ELR (cell line): ENCODE measurements around the gene SLC7A7.
"Not testable (repeated sequence)": the region's sequence is repeated elsewhere in the genome, so short reads cannot be mapped to it uniquely, and the experiment has no call there.

Experiments
- DNase-seq: peaks from one replicate; pipeline ENCODE4 v3.0.0-alpha.2; 2015; ENCODE audit warnings: low read depth

SLC7A7 gene

DNA sequence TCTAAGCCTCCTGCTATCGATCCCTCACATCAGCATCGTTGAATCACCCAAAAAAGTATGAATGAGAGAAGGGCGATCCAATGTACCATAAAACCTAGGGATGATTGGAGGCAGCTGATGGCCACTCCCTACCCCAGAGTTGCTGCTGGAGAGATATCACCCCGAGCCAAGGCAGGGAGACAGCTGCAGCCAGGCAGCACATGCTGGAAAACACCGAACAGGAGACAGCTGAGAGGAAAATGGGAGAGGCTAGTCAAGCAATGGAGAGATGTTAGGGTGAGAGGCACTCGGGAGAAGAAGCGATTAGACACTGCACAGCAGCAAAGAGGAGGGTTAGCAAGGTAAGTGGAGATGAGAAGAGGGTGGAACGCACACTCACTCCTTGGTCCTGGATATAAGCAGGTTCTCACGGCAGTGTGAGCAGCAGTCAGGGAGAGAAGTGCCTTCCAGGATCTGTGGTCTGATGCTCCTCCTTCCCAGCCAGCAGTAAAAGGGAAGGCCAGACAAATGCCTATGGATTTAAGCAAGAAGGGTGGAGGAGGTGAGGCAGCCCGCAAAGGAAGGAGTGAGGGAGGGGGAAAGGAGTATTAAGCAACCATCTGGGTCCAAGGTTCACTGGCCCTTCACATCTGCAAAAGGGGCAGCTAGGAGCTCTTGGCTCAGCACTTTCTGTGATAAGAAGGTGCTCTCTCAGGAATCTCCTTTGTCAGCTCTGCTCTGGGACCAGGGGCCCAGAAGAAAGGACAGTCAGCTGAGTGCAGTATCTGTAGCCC is at the start of gene SLC7A7:
SLC7A7 (minus strand) TSS at position 495 of the 773 bp plus-strand sequence. CDS start 2,037 bp downstream, outside the sequence.
- no peak for DNase-seq

DNA sequence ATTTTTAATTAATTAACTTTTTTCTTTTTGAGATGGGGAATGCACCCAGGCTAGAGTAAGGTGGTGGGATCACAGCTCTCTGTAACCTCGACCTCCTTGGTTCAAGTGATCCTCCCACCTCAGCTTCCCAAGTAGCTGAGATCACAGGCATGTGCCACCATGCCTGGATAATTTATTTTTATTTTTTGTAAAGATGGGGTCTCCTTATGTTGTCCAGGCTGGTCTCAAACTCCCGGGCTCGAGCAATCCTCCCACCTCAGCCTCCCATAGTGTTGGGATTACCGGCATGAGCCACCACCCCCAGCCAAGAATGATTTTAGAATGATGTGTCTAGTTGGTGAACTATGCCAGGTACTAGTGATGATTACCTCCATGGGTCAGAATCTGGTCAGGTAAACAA is 49.7 kb upstream of the SLC7A7 start:
- DNase-seq, result no peak

DNA sequence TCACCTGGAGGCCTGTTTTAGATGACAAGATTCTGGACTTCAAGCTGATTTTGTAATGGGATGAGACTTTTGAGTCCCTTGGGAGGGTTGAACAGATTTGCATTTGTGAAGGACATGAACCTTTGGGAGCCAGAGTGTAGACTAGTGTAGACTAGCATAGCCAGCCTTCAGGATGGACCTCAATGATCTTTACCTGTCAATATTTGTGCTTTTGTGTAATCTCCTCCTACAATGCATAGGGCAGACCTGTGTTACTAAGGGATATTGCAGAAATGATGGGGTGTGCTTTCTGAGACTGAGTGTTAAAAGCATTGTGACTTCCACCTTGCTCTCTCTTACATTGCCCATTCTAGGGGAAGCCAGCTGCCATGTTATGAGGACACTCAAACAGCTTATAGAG is 46.4 kb upstream of the SLC7A7 start:
- no peak for DNase-seq

DNA sequence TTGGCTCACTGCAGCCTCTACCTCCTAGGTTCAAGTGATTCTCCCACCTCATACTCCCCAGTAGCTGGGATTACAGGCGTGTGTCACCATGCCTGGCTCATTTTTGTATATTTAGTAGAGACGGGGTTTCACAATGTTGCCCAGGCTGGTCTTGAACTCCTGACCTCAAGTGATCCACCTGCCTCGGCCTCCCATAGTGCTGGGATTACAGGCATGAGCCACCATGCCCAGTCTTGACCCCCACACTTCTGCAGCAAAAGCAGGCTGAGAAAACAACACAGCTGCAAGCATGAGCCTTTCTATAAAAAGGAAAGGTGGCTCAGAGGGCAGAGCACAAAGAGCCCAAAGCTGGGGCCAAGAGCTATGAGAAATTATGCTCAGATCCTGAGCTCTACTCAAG is 45.1 kb upstream of the SLC7A7 start:
- DNase-seq, result not testable (repeated sequence)

DNA sequence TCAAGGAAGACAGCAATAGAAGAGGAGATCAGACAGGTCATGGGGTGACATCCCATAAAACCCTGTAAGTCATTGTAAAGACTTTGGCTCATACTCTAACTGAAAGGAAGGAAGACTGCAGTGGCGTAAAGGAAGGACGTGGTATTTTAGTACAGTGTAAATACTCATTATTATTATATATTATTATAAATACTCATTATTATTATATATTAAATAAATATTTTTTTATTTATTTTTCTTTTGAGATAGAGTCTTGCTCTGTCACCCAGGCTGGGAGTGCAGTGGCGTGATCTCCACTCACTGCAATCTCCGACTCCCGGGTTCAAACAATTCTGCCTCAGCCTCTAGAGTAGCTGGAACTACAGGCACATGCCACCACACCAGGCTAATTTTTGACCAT is 41.2 kb upstream of the SLC7A7 start:
- DNase-seq, result no peak

DNA sequence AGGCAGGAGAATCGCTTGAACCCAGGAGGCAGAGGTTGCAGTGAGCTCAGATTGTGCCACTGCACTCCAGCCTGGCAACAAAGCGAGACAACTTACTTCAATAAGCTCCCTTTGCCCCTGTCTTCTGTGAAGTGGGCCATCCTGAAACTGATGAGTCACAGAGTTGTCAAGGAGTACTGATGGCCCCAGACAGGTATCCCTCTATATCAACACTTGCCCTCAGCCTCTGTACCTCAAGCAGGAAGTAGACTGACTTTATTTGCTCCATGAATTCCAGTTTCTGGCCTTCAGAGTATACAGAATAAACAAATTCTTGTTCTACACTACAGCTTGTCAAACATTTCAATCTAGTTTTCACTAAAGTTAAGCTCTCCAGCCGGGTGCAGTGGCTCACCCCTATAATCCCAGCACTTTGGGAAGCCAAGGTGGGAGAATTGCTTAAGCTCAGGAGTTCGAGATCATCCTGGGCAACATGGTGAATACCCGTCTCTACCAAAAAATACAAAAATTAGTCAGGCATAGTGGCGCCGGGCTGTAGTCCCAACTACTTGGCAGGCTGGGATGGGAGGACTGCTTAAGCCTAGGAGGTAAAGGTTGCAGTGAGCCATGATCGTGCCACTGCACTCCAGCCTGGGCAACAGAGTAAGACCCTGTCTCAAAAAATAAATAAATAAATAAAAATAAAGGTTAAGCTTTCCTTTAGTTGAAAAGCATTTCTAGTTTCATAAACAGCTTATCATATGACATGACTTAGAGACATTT is 39.9 kb upstream of the SLC7A7 start:
- DNase-seq, result no peak

DNA sequence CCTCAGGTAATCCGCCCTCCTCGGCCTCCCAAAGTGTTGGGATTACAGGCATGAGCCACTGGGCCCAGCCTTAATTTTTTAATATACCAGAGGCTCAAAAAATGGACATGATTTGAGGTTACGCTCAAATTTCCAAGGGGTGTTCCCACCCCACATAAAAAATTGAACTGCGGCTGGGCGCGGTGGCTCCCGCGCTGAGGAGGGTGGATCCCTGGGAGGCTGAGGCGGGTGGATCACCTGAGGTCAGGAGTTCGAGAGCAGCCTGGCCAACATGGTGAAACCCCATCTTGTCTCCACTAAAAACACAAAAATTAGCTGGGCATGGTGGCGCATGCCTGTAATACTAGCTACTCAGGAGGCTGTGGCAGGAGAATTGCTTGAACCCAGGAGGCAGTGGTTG is 39.1 kb upstream of the SLC7A7 start:
- DNase-seq, result not testable (repeated sequence)

DNA sequence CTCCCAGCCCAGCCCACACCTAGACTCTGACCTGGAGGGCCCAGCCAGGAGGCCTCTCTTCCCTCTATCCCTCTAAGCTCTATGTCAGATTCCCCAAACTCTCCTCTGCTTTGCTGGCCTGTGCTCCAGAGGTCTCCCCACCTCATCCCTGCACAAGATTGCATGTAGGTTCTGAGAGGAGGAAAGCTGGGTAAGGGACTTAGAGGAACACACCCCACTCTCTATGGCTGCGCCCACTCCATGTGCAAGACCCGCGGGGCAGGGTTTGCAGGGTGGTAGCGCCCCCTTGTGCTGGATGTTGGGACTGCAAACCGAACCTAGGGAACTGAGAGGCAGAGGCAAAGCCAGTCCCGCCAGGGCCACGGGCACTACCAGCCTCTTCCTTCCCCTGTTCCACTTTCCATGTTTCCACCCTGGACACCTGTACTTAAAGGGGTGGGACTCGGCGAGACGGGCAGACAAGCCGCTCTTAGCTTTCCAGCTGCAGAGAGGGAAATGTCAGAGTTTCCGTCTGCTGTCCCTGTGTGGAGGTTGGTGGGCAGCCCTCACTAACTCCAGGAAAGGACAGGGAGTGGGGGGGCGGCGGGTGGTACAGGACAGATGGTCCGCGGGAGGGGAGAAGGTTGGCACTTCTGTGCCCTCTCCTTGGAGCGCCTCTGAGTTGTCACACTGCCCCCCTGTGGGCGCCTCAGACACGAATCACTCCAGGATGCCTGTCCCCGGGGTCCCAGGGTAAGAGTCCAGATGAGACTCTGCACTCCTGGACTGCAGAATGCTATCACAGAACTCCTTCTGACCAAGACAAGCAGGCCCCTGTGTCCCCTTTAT is 37.9 kb upstream of the SLC7A7 start:
- peak; percentile 87 for DNase-seq

DNA sequence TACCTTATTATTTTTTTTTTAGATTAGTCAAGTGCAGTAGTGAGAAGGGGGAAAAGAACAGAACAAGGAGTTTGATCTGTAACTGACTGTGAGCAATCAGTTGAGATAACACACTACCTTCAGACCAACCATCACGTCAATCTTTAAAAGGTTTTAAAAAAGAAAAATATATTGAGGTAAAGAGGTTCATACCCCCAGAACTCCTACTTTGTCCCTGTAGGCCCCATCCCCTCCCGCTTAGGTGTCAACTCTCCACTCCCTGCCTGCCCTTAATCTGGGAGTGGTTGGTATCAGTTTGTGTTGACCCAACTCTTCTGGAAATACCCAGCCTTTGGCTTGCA is 37.3 kb upstream of the SLC7A7 start:
- no peak for DNase-seq

DNA sequence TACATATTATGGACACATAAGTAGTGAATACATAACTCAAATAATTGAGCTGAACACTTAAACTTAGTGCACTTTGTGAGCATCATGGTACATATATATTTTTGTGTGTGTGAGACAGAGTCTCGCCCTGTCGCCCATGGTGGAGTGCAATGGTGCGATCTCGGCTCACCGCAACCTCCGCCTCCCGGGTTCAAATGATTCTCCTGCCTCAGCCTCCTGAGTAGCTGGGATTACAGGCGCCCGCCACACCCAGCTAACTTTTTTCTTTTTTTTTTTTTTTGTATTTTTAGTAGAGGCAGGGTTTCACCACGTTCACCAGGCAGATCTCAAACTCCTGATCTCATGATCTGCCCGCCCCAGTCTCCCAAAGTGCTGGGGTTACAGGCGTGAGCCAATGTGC is 36.9 kb upstream of the SLC7A7 start:
- DNase-seq, result not testable (repeated sequence)

DNA sequence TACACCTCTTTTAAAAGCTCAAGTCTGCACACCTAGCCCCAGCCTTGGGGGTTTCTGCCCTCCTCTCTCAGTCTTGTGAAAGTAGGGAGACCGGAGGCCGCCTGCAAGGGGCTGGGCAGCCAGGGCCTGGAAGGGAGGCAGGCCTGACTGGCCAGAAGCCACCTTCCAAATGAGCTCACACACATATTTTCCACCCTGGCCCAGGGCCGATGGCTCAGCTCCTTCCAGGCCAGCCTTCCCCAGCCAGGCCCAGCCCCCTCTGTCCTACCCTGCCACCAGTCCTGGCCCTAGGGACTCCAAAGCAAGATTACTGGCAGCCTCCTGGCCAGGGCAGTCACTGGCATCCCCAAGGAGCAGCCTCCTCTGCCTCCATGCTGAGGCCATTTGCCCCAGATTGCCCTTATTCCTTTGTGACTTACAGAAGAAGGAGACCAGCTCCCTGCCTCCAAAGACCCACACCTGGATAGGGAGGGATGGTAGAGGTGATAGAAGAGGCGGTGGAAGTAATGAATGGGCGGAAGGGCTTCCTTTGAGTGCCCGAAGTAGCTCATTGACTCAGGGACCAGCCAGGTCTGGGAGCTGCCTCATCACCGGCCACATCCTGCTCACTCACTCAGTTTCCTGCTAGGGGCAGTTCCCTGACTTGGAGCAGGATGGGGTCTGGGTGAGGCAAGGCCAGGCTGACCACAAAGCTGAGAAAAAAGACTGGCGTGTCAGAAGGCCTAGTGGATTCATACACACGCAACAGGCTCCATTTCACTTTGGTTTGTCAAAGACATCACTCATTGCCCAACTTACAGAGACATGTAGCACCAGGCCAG is 35.9 kb upstream of the SLC7A7 start:
- DNase-seq, result peak; percentile 99

DNA sequence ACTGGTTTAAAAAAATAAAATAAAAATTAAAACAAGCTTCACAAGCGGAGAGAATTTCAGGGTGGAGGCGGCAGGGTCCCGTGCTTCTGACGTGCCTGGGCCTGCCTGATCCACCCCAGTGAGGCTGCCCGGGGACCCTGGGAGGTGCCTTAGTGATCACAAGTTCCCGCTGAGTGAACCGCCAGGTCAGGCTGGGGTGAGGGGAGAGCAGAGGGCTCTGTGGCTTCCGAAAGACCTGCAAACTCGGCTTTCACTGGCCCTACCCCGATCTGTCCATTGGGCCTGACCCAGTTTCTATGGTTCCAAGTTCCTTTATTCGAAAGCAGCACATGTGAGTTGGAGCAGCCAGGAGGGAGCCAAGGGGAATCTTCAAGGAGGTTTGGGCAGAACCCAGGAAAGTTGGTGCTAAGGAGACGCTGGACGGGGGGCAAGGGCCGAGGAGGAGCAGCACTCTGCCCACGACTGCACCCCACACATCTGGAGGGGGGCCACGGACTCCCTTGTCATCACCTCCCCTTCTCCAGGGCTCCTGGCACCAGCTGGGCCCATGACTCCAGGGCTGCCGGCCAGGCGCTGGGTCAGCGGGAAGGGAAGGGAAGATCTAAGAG is 34.1 kb upstream of the SLC7A7 start:
- DNase-seq, result no peak

DNA sequence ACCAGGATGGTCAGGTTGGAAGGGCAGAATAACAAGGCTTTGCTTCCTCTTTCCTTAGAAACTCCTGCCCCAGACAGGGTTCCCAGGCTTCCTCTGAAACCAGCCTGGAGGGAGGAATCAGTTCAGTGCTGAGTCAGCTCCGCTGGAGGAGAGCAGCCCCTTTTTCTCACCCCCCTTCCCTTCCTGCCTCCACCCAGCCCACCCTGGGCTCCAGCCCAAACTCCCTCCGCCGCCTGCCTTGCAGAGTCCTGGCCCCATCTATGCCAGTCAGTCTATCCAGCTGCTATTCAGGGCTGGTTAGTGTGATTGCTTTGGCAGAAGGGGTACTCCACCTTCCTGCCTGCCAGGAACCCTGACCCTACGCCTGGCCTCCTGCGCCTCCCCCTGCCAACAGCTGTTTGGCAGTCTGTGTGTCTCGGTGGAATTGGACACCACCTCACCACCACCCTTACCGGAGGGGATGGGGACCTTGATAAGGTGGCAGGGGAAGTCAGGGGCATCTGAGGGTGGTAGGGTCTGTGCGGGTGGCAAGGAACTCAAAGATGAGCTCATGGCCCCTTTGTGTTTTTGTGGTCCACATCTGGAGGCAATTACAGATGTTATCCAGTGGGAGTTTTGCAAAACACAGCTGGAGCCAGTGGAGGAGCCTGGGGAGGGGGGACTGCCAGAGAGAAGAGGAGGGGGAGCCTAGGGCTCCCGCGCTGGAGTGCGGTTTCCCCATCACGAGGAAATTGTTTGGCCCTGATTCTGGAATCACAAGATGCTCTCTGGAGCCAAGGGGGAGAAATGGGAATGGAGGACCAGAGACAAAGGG is 33.3 kb upstream of the SLC7A7 start:
- peak; percentile 77 for DNase-seq

DNA sequence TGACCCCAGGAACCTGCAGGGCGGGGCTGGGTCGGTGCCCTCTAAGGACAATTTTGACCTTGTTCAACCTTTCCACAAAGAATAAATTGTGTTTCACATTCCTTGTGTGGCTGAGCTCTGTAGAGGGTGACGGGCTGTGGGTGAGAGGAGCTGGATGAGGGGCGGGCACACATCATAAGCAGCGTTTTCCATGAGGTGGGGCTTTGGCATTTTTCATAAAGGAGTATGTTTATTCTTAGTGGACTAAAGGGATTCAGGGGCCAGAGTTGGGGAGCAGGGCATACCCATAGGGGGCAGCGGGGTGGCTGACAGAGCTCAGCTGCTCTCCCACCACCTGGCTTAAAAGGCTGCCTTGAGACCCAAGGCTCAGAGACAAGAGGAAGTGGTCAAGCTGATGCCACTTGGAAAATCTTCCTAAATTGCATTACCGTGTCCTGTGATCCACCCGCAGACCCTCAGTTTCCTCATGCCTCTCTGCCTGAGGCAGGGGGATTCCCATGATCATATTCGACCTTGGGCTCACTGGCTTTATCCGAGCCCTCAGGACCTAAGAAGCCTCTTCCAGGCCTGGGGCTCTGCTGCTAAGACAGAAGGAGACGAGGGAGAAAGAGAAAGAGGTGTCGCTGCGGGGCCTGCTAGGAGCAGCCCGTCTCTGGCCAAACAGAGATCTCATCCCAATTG is 32.6 kb upstream of the SLC7A7 start:
- peak; percentile 80 for DNase-seq

DNA sequence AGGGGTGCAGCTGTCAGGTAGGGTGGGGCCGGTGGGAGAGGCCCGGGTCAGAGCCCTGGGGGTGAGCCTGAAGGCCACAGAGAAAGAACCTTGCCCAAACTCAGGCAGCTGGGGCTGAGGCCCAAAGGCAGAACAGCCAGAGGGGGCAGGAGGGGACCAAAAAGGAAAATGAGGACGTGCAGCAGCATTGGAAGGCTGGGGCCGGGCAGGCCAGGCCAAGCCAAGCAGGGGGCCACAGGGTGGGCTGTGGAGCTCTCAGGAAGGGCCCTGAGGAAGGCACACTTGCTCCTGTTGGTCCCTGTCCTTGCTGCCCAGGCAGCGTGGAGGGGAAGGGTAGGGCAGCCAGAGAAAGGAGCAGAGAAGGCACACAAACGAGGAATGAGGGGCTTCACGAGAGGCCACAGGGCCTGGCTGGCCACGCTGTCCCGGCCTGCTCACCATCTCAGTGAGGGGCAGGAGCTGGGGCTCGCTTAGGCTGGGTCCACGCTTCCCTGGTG is 31.6 kb upstream of the SLC7A7 start:
- DNase-seq, result no peak

DNA sequence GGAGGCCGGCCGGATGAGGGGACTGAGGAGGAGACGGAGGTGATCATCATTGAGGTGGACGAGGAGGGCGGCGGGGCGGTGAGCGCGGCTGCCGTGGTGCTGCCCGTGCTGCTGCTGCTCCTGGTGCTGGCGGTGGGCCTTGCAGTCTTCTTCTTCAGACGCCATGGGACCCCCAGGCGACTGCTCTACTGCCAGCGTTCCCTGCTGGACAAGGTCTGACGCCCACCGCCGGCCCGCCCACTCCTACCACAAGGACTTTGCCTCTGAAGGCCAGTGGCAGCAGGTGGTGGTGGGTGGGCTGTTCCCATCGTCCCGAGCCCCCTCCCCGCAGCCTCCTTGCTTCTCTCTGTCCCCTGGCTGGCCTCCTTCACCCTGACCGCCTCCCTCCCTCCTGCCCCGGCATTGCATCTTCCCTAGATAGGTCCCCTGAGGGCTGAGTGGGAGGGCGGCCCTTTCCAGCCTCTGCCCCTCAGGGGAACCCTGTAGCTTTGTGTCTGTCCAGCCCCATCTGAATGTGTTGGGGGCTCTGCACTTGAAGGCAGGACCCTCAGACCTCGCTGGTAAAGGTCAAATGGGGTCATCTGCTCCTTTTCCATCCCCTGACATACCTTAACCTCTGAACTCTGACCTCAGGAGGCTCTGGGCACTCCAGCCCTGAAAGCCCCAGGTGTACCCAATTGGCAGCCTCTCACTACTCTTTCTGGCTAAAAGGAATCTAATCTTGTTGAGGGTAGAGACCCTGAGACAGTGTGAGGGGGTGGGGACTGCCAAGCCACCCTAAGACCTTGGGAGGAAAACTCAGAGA is 30.8 kb upstream of the SLC7A7 start:
- DNase-seq, result no peak

DNA sequence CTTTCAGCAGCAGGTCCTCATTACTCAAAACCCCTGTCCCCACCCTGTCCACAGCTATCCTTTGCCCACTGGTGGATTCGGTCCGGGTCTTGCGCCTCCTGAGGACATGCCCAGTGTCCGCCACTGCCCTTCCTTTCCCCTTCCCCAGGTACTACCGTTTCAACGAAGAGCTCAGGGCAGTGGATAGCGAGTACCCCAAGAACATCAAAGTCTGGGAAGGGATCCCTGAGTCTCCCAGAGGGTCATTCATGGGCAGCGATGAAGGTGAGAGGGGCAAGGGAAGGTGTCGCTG is 29.8 kb upstream of the SLC7A7 start:
- DNase-seq, result no peak

DNA sequence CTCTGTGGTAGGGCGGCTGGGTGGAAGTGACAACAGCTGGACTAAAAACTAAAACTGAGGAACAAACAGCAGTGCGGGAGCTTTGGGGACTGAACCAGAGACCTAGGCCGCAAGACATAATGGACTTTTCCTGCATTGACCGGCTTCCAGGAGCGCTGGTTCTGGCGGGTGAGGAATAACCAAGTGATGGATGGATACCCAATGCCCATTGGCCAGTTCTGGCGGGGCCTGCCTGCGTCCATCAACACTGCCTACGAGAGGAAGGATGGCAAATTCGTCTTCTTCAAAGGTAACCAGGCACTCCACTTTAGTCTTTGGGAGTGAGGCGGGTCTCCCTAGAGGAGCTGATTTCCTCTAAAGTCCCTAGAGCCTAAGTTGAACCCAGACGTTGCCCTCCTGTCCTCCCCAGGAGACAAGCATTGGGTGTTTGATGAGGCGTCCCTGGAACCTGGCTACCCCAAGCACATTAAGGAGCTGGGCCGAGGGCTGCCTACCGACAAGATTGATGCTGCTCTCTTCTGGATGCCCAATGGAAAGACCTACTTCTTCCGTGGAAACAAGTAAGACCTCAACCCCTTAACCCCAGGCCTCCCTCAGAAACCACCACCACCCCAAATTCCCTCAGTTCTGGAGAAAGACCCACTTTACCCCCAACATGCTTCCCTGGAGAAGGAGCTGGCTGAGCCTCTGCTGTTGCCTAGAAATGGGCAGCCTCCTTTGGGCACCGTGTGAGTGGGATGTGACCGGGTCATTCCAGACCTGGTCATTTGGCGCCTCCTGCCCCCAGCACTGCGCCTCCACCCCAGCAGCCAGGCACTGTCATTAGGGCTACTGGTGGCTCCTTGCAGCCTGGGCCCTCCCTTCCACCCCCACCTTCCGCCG is 29.2 kb upstream of the SLC7A7 start:
- no peak for DNase-seq
